CD4-positive, alpha-beta memory T cell (primary cell): ENCODE data around the gene MRPS17. TPM values are rescaled to one million over a fixed set of nuclear protein-coding genes. Genes with fewer than 3 reads are reported as not detected.

Source experiments
- CTCF ChIA-PET: fragments of 350-600 bp; sonication (Branson Sonifier 250); formaldehyde crosslinking; loops from one replicate; lab custom pipeline; 2021; ENCODE audit warnings: inconsistent platforms; ENCODE audit not compliant: partially characterized antibody; lab: Charles Lee
- POLR2A ChIA-PET: fragments of 350-600 bp; sonication (Branson Sonifier 250); formaldehyde crosslinking; loops from one replicate; lab custom pipeline; 2021; ENCODE audit not compliant: partially characterized antibody; lab: Charles Lee
- DNase-seq, 5 donors: peaks; one replicate each; pipeline versions ENCODE4 v3.0.0 to v3.0.0-alpha.2; 2020 to 2022; ENCODE audit warnings: mixed read lengths in 1 of 5
- H3K27ac ChIP-seq: one replicate; pipeline ENCODE4 v1.7.0; 2013; ENCODE audit warnings: low read depth, low read length
- H3K27me3 ChIP-seq: 2 replicates; pipeline ENCODE4 v1.7.0; 2013; ENCODE audit warnings: mild to moderate bottlenecking, low read length, moderate library complexity; ENCODE audit not compliant: insufficient read depth
- H3K36me3 ChIP-seq: 2 replicates; pipeline ENCODE4 v1.7.0; 2013; ENCODE audit warnings: mild to moderate bottlenecking, low read length, moderate library complexity; ENCODE audit not compliant: insufficient read depth
- H3K4me1 ChIP-seq: 2 replicates; pipeline ENCODE4 v1.7.0; 2013; ENCODE audit warnings: mild to moderate bottlenecking, low read length, moderate library complexity; ENCODE audit not compliant: insufficient read depth
- H3K4me3 ChIP-seq, 2 donors: one replicate each; pipeline ENCODE4 v1.7.0; 2013; ENCODE audit warnings: low read length in 2 of 2, mild to moderate bottlenecking in 1 of 2
- H3K9me3 ChIP-seq, 2 donors: one replicate each; pipeline ENCODE4 v1.7.0; 2013; ENCODE audit warnings: low read length in 2 of 2, control low read depth in 1 of 2; ENCODE audit not compliant: control insufficient read depth in 1 of 2
- H3K27ac Mint-ChIP-seq, 7 donors: one replicate each; pipeline ENCODE4 v1.8.0; 2020 to 2021; ENCODE audit warnings: mixed read lengths in 7 of 7, mild to moderate bottlenecking in 6 of 7, inconsistent platforms in 3 of 7, moderate library complexity in 3 of 7
- H3K27me3 Mint-ChIP-seq, 2 donors: one replicate each; pipeline ENCODE4 v1.8.0; 2020 to 2021; ENCODE audit warnings: mixed read lengths in 2 of 2
- H3K36me3 Mint-ChIP-seq, 2 donors: one replicate each; pipeline ENCODE4 v1.8.0; 2020 to 2021; ENCODE audit warnings: mixed read lengths in 2 of 2, inconsistent platforms in 1 of 2, mild to moderate bottlenecking in 1 of 2
- H3K4me1 Mint-ChIP-seq, 4 donors: one replicate each; pipeline ENCODE4 v1.8.0; 2020 to 2021; ENCODE audit warnings: mixed read lengths in 4 of 4, mild to moderate bottlenecking in 1 of 4
- H3K4me3 Mint-ChIP-seq, 8 donors: one replicate each; pipeline ENCODE4 v1.8.0; 2020 to 2021; ENCODE audit warnings: mixed read lengths in 8 of 8, mild to moderate bottlenecking in 7 of 8, moderate library complexity in 6 of 8, inconsistent platforms in 3 of 8
- H3K9me3 Mint-ChIP-seq, 8 donors: one replicate each; pipeline ENCODE4 v1.8.0; 2020 to 2021; ENCODE audit warnings: mixed read lengths in 8 of 8, mild to moderate bottlenecking in 5 of 8, inconsistent platforms in 3 of 8, moderate library complexity in 1 of 8
- intact Hi-C: fragments of 100-400 bp; cut with micrococcal nuclease; formaldehyde crosslinking; loops from one replicate; pipeline ENCODE4 v1.15.1; 2023
- polyA plus RNA-seq, 2 donors: library from polyadenylated mRNA; unstranded; fragments of 300-500 nt; fragmentation: Illumina TruSeq; gene quantifications; one replicate each; pipeline ENCODE4 v1.2.3, GENCODE V29; 2021
- total RNA-seq, 2 experiments: library from RNA; stranded (reverse); gene quantifications; one replicate each; pipeline ENCODE4 v1.2.3, GENCODE V29; 2021

The MRPS17 gene
- total RNA-seq (10 to 100 TPM; 11.5 to 13.2 TPM), polyA plus RNA-seq (10 to 100 TPM; 15.1 to 17.8 TPM)

DNA sequence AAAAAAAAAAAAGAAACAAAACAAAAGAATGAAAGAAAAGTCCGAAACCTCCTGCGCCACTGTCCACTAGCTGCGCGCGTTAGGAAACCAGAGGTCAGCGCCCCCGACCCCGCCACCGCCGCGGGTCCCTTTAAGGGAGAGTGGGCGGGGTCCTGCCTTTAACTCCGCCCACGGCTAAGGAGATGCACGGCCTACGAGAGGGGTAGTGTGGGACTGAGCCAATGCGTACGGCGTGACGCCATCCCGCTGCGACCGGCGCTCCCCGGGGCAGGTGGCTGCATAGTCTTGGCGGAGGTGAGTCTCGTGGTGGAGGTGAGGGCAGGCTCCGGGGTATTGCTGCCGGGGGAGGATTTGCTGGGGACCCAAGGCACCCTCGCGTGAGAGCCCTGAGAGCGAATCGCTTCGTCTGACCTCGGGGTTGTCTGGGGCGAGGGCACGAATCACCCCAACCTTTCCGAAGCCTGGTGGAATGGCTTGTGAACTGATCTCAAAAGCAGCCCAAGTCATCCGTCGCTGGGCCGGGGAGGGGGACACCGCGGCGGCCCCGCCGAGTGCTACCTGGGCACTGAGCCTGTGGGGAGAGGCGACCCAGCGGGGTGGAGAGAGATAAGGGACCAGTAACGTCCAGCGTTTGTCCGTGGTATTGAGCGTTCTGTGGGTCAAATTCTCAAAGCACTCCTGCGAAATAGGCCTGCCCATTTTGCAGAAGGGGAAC lies at the start of gene MRPS17:
Gene MRPS17 (plus strand): TSS at position 241 of the 715 bp plus-strand sequence. CDS start 1,319 bp downstream, outside the sequence.
- CTCF ChIA-PET, result interaction anchor here (0.7 to 1.4 kb wide), 4 partner anchors 10 to 170 kb away, joined by 3 to 12 read pairs (median 4); partner anchors contain the start of gene NIPSNAP2
- Mint-ChIP-seq H3K9me3 (peaks cover 0 to 1% (median 0%) of the 10 kb centered on the region in 8 donors), H3K4me1 (peaks cover 12 to 32% (median 18%) of the 10 kb centered on the region in 4 donors), H3K27ac (peak within 1 kb of the TSS; percentile 87 to 99 (median 98)), H3K4me3 (peak within 1 kb of the TSS; percentile 92 to 97 (median 94)), H3K36me3 (peaks cover 10 to 22% of the 10 kb centered on the region in 2 donors), H3K27me3 (no peaks in the 10 kb centered on the region)
- peaks cover 12% of the 10 kb centered on the region for H3K4me1 ChIP-seq
- peak within 1 kb of the TSS; percentile 88 to 96 for H3K4me3 ChIP-seq
- POLR2A ChIA-PET, result interaction anchor here (1.1 to 1.5 kb wide), 2 partner anchors 13 to 154 kb away, joined by 5 to 6 read pairs; partner anchors contain the start of genes CHCHD2 and NIPSNAP2
- H3K27me3 ChIP-seq, result no peaks in the 10 kb centered on the region
- no peaks in the 10 kb centered on the region for H3K36me3 ChIP-seq
- peak within 1 kb of the TSS; percentile 71 for H3K27ac ChIP-seq
- intact Hi-C loops, result loop anchor here (1.0 to 5.0 kb wide), 6 partner anchors 13 to 585 kb away; partner anchors contain the start of genes CCT6A, CHCHD2, NIPSNAP2 and PSPH
- peak; percentile 92 to 95 (median 93) for DNase-seq
- no peaks in the 10 kb centered on the region for H3K9me3 ChIP-seq

DNA sequence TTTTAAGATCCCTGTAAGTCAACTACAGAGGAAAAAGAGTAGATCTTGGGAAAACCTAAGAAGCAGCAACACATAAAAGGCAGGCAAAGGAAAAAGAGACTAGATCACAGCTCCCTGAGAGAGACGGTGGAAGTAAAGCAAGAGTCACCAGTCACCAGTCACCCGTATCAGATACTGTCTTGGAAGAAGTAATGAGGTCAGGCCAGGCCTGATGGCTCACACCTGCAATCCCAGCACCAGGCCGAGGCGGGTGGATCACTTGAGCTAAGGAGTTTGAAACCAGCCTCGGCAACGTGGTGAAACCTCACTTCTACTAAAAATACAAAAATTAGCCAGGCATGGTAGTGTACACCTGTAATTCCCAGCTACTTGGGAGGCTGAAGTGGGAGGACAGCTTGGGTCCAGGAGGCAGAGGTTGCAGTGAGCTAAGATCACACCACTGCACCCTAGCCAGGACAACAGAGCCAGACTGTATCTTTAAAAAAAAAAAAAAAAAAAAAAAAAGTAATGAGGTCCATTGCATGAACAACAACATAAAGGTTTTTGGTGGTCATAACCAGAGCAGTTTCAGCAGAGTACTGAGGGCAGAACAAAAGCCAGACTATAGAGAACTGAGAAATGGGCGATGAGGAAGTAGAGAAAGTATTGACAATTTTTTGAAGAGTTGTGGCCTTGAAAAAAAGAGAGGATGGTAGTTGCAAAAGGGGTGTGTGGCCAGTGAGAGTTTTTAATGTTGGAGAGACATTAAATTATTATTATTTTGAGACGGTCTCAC lies 47.5 kb upstream of the MRPS17 start:
- no peaks in the 10 kb centered on the region for H3K36me3 ChIP-seq
- no peak overlapping the region for H3K27ac ChIP-seq
- H3K27ac Mint-ChIP-seq, result peak overlapping the region in 2 of 7 donors; percentile 61 to 66
- peak overlapping the region in 1 of 8 donors; percentile 31 for H3K4me3 Mint-ChIP-seq
- no peak overlapping the region for H3K4me3 ChIP-seq
- H3K36me3 Mint-ChIP-seq, result peaks cover 3 to 12% of the 10 kb centered on the region in 2 donors
- H3K4me1 Mint-ChIP-seq, result peaks cover 0 to 6% (median 1%) of the 10 kb centered on the region in 4 donors
- CTCF ChIA-PET, result no interaction called here
- POLR2A ChIA-PET, result no interaction called here
- DNase-seq, result no peak
- H3K9me3 Mint-ChIP-seq, result peaks cover 0 to 5% (median under 1%) of the 10 kb centered on the region in 8 donors
- intact Hi-C loops, result no loop called here
- H3K4me1 ChIP-seq, result no peaks in the 10 kb centered on the region
- no peaks in the 10 kb centered on the region for H3K9me3 ChIP-seq
- H3K27me3 Mint-ChIP-seq, result no peaks in the 10 kb centered on the region
- H3K27me3 ChIP-seq, result no peaks in the 10 kb centered on the region

DNA sequence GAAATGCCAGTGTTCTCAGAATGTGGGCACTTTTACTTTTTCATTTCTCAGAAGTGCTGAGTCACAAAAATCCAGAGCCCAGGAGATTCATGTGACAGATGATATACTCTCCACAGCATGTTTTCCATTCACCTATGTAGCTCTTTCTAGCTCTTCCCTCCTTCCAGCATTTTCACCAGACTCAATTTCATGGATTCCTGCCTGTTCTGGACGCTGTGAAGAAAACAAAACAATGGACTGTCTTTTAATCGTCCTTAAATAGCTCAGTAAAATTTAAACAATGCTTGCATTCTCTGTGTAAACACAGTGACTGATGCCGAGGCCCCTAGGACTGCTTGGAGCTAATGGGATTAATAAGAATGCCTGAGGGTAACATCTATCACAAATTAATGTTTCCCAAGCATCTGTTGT lies 38.9 kb upstream of the MRPS17 start:
- no peaks in the 10 kb centered on the region for H3K27me3 Mint-ChIP-seq
- H3K9me3 Mint-ChIP-seq, result peaks cover 0 to 2% (median 0%) of the 10 kb centered on the region in 8 donors
- CTCF ChIA-PET, result no interaction called here
- POLR2A ChIA-PET, result no interaction called here
- no peak overlapping the region for H3K27ac ChIP-seq
- no peaks in the 10 kb centered on the region for H3K4me1 ChIP-seq
- no peaks in the 10 kb centered on the region for H3K9me3 ChIP-seq
- no peak overlapping the region for H3K4me3 ChIP-seq
- peaks cover 0 to 6% (median 2%) of the 10 kb centered on the region in 4 donors for H3K4me1 Mint-ChIP-seq
- no peak for DNase-seq
- no peak overlapping the region for H3K27ac Mint-ChIP-seq
- H3K36me3 ChIP-seq, result no peaks in the 10 kb centered on the region
- H3K36me3 Mint-ChIP-seq, result peaks cover 18 to 20% of the 10 kb centered on the region in 2 donors
- intact Hi-C loops, result no loop called here
- no peaks in the 10 kb centered on the region for H3K27me3 ChIP-seq
- no peak overlapping the region for H3K4me3 Mint-ChIP-seq

DNA sequence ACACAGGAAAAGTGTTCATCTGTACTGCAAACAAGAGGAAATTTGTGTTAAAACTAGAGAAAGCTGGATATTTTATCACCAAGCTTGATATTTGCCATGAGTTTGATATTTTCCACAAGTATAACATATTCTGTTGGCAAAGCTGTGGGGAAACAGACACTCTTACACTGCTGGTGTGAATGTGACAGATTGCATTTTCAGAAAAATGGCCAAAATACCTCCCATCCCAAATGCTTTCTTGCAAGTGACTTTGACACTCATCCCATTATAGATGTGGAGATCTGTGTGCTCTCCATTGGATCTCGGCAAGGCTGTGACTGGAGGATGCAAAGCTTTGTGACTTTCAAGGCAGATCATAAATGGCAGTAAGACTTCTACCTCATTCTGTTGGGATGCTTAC lies 33.9 kb upstream of the MRPS17 start:
- Mint-ChIP-seq H3K4me3 (no peak overlapping the region), H3K9me3 (no peaks in the 10 kb centered on the region), H3K4me1 (no peaks in the 10 kb centered on the region), H3K27ac (no peak overlapping the region), H3K27me3 (no peaks in the 10 kb centered on the region), H3K36me3 (peaks cover 2 to 9% of the 10 kb centered on the region in 2 donors)
- CTCF ChIA-PET, result no interaction called here
- intact Hi-C loops, result no loop called here
- POLR2A ChIA-PET, result no interaction called here
- Histone ChIP-seq H3K9me3 (no peaks in the 10 kb centered on the region), H3K36me3 (no peaks in the 10 kb centered on the region), H3K4me3 (no peak overlapping the region), H3K27me3 (no peaks in the 10 kb centered on the region), H3K27ac (no peak overlapping the region), H3K4me1 (no peaks in the 10 kb centered on the region)
- no peak for DNase-seq

DNA sequence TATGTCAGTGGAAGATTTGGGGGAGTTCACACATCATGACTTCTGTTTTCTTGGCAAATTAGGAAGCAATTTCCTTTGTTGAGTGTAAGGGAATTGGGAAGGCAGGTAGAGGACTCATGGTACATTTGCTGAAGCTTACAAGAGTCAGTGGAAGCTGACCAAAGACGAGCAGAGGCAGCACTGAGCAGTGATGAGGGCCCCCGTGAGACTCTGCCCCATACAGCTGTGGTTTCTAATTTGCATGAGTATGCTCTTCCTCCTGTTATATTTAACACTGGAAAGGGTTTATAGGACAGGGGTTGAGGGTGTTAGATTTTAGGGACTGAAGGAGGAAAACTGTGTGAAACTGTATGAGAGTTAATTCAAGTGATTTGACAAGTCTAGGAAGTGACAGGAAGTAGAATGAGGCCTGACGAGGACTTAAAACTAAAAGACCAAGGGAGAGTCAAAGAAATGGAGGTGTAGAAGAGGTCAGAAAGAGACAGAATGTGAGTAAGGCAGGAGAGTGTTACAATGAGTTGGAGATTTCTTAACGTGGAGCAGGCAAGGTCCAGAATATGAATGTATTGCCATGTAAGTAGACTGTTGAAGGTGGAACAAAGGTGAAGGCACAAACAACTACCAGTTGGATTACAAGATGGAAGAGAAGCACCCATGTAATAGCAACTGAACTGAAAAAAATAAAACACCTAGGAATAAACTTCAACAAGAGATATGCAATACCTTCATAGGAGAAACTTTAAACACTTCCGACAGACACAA lies 23.5 kb upstream of the MRPS17 start:
- ChIA-PET CTCF (no interaction called here), POLR2A (no interaction called here)
- H3K36me3 ChIP-seq, result no peaks in the 10 kb centered on the region
- H3K27ac Mint-ChIP-seq, result no peak overlapping the region
- peaks cover 1 to 9% of the 10 kb centered on the region in 2 donors for H3K36me3 Mint-ChIP-seq
- no peak overlapping the region for H3K4me3 Mint-ChIP-seq
- intact Hi-C loops, result no loop called here
- H3K4me1 ChIP-seq, result no peaks in the 10 kb centered on the region
- no peak for DNase-seq
- H3K9me3 Mint-ChIP-seq, result peaks cover 0 to 2% (median 0%) of the 10 kb centered on the region in 8 donors
- no peaks in the 10 kb centered on the region for H3K27me3 Mint-ChIP-seq
- H3K4me3 ChIP-seq, result no peak overlapping the region
- H3K27me3 ChIP-seq, result no peaks in the 10 kb centered on the region
- no peak overlapping the region for H3K27ac ChIP-seq
- no peaks in the 10 kb centered on the region for H3K9me3 ChIP-seq
- H3K4me1 Mint-ChIP-seq, result peaks cover 0 to 2% (median 0%) of the 10 kb centered on the region in 4 donors

DNA sequence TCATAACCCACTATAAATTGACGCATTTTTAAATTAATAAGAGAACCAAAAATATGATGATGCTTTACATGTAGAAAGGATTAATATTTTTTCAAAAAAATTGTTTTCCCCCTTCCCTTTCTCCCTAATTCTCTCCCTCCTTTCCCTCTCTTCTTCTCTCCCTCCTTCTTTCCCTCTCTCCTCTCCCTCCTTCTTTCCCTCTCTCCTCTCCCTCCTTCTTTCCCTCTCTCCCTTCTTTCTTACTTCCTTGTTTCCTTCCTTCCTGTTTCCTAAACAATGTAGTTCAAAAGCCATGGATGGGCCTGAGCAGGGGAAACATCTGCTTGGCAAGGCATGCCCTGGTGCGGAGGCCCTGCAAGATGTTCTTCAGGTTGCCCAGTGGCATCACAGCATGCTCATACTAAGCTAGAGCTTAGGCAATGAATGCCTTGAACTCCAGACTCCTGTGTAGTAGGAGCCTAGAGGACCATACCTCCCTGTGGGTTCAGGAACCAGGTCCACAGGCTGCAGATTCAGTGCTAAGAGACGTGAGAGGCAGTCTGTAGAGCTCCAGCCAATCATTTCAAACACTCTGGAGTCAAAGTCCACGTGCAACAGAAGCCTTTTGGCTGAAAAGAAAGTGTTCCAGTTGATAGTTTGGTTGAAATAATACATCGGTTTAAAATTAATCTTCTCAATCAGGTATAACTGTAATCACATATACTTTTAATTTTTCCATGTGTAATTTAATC lies 20.1 kb upstream of the MRPS17 start:
- Mint-ChIP-seq H3K9me3 (peaks cover 0 to 23% (median 7%) of the 10 kb centered on the region in 8 donors), H3K4me3 (no peak overlapping the region), H3K4me1 (peaks cover 0 to 2% (median 0%) of the 10 kb centered on the region in 4 donors), H3K27ac (no peak overlapping the region), H3K36me3 (peaks cover 3 to 4% of the 10 kb centered on the region in 2 donors), H3K27me3 (no peaks in the 10 kb centered on the region)
- no peak overlapping the region for H3K4me3 ChIP-seq
- DNase-seq, result no peak
- no peak overlapping the region for H3K27ac ChIP-seq
- intact Hi-C loops, result no loop called here
- no peaks in the 10 kb centered on the region for H3K9me3 ChIP-seq
- ChIA-PET CTCF (no interaction called here), POLR2A (no interaction called here)
- H3K36me3 ChIP-seq, result no peaks in the 10 kb centered on the region
- H3K27me3 ChIP-seq, result no peaks in the 10 kb centered on the region
- no peaks in the 10 kb centered on the region for H3K4me1 ChIP-seq
